ENCODE measurements around the gene POPDC3. TPM values are rescaled to one million over a fixed set of nuclear protein-coding genes. Genes with fewer than 3 reads are reported as not detected.

The POPDC3 gene
- total RNA-seq, 1 donor from 2014 or later: 9.1 TPM

DNA sequence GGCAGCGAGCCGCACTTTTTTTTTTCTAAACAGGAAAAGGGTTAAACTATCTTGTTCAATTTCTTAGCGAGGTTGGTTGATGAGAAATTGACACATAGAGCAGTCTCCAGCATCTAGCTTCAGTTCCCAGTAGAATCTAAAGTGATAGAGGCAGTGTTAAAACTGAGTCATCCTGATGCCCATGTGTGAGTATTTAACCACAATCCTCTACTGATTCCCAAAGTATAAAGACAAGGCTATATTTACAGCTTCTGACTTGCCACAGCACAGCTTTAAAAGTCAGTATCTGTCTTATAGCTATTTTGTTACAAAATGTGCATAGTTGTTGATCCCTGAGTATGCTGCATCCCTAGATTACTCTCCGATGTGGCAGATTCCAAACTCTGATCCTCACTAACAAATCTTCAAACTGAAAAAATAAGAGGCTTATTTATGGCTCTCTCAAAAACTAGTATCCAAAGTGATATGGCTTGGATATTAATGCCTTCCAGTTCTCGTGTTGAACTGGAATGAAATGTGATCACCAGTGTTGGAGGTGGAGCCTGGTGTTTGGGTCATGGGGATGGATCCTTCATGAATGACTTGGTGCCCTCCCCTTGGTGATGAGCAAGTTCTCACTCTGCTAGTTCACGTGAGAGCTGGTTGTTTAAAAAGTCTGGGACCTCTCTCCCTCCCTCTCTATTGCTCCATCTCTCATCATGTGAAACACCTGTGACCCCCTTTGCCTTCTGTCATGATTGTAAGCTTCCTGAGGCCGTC lies 13.1 kb upstream of the POPDC3 start:
- peak overlapping the region; percentile 7 for H3K4me2 ChIP-seq (ENCODE audit: low read length)

DNA sequence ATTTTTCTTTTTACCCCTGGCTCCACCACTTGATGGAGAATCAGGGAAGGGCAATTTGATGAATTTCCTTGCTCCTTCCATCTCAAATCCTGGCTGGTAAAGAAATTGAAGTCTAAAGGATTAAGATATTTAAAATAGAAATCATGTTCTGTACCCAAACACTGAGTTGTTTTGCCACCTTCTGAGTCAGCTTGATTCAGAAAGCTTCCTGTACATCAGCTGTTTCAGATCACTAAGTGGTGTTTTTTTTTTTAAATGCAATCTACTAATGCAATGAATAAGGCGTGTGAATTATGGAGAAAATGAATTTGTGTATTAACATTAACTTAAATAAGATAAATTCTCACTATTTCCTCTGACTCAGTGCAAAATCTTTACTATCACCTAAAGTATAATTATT lies 11.5 kb upstream of the POPDC3 start:
- Histone ChIP-seq H3K4me2 (ENCODE audit: low read length) (no peak overlapping the region), H3K9ac (ENCODE audit: low read length) (no peak overlapping the region), H3K79me2 (ENCODE audit: insufficient read depth, low read length) (no peaks in the 10 kb centered on the region), H2AFZ (ENCODE audit: low read depth, low read length) (no peak overlapping the region), H3K9me3 (ENCODE audit: insufficient read depth, low read depth, low read length) (no peaks in the 10 kb centered on the region), H3K4me3 (ENCODE audit: insufficient read depth, low read depth, low read length) (no peak overlapping the region), H3K36me3 (ENCODE audit: insufficient read depth, low read length) (no peaks in the 10 kb centered on the region), H3K27me3 (ENCODE audit: insufficient read depth, low read length) (no peaks in the 10 kb centered on the region), H3K27ac (ENCODE audit: low read depth, low read length) (no peak overlapping the region), H3K4me1 (ENCODE audit: insufficient read depth, low read length) (peaks cover 9% of the 10 kb centered on the region), H4K20me1 (ENCODE audit: insufficient read depth, low read length) (no peaks in the 10 kb centered on the region)
- TF ChIP-seq CTCF (IDR thresholded peaks at IDR 0.05; ENCODE audit: insufficient read depth, low read depth, low read length) (no peak), EZH2 (IDR thresholded peaks at IDR 0.05; ENCODE audit: insufficient read depth, low read length) (no peak)
- peak; percentile 32 for FAIRE-seq
- Mint-ChIP-seq H3K4me1 (ENCODE audit: low read depth, unreplicated experiment) (peaks cover 9% of the 10 kb centered on the region), H3K27ac (ENCODE audit: unreplicated experiment) (no peak overlapping the region), H3K36me3 (ENCODE audit: low read depth, unreplicated experiment) (no peaks in the 10 kb centered on the region), H3K9me3 (ENCODE audit: unreplicated experiment) (peaks cover 3% of the 10 kb centered on the region), H3K27me3 (ENCODE audit: low read depth, unreplicated experiment) (no peaks in the 10 kb centered on the region), H3K4me3 (ENCODE audit: unreplicated experiment) (no peak overlapping the region)
- no peak for DNase-seq (ENCODE audit: low read depth)

More for the DNA sequence above, 13.1 kb upstream of the POPDC3 start:
- DNase-seq (ENCODE audit: low read depth) (peak; percentile 82), FAIRE-seq (peak; percentile 87)
- Histone ChIP-seq H3K4me1 (ENCODE audit: insufficient read depth, low read length) (peaks cover 9% of the 10 kb centered on the region), H3K9me3 (ENCODE audit: insufficient read depth, low read depth, low read length) (no peaks in the 10 kb centered on the region), H2AFZ (ENCODE audit: low read depth, low read length) (no peak overlapping the region), H3K9ac (ENCODE audit: low read length) (no peak overlapping the region), H3K27me3 (ENCODE audit: insufficient read depth, low read length) (no peaks in the 10 kb centered on the region), H4K20me1 (ENCODE audit: insufficient read depth, low read length) (no peaks in the 10 kb centered on the region), H3K79me2 (ENCODE audit: insufficient read depth, low read length) (no peaks in the 10 kb centered on the region), H3K36me3 (ENCODE audit: insufficient read depth, low read length) (no peaks in the 10 kb centered on the region), H3K4me3 (ENCODE audit: insufficient read depth, low read depth, low read length) (no peak overlapping the region), H3K27ac (ENCODE audit: low read depth, low read length) (peak overlapping the region; percentile 22)
- Mint-ChIP-seq H3K27me3 (ENCODE audit: low read depth, unreplicated experiment) (no peaks in the 10 kb centered on the region), H3K9me3 (ENCODE audit: unreplicated experiment) (peaks cover 3% of the 10 kb centered on the region), H3K4me1 (ENCODE audit: low read depth, unreplicated experiment) (peaks cover 9% of the 10 kb centered on the region), H3K36me3 (ENCODE audit: low read depth, unreplicated experiment) (no peaks in the 10 kb centered on the region), H3K27ac (ENCODE audit: unreplicated experiment) (no peak overlapping the region), H3K4me3 (ENCODE audit: unreplicated experiment) (no peak overlapping the region)
- TF ChIP-seq CTCF (IDR thresholded peaks at IDR 0.05; ENCODE audit: insufficient read depth, low read depth, low read length): no peak
- TF ChIP-seq EZH2 (IDR thresholded peaks at IDR 0.05; ENCODE audit: insufficient read depth, low read length): no peak
